Measurements from ENCODE around the gene NPTX1. TPM values are rescaled to one million over a fixed set of nuclear protein-coding genes. Genes with fewer than 3 reads are reported as not detected.

Gene NPTX1
- total and polyA plus RNA-seq, 9 of the 15 experiments (the other 6 are each of a cell fraction or from before 2014, with no cell fraction given), result 0.04 TPM; not detected in 8

DNA sequence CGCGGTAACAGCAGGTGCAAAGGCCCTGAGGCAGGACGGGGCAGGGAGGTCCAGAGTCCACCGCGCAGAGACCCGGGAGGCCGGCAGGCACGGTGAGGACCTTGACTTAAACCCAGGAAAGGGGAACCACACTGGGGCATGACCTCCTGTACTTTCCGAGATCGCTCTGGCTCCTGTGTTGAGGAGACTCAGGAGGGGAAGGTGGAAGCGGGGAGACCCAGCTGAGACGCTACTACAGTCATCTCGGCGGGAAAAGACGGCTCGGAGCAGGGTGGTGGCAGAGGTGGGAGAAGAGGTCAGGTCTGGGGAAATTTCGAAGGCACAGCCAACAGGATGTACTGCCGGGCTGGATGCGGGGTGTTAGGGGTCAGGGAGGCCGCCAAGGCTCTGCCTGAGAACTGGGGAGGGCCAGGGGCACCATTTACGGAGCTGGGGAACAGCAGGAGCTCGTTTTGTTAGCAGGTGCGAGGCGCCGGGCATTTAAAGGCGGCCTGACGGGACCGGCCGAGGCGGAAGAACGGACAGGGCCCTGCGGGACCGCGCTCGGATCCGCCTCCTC, 22.3 kb downstream of the NPTX1 start (continued):
- TF ChIP-seq, protein P1, sequence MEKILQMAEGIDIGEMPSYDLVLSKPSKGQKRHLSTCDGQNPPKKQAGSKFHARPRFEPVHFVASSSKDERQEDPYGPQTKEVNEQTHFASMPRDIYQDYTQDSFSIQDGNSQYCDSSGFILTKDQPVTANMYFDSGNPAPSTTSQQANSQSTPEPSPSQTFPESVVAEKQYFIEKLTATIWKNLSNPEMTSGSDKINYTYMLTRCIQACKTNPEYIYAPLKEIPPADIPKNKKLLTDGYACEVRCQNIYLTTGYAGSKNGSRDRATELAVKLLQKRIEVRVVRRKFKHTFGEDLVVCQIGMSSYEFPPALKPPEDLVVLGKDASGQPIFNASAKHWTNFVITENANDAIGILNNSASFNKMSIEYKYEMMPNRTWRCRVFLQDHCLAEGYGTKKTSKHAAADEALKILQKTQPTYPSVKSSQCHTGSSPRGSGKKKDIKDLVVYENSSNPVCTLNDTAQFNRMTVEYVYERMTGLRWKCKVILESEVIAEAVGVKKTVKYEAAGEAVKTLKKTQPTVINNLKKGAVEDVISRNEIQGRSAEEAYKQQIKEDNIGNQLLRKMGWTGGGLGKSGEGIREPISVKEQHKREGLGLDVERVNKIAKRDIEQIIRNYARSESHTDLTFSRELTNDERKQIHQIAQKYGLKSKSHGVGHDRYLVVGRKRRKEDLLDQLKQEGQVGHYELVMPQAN (IDR thresholded peaks at IDR 0.05; ENCODE audit: borderline replicate concordance), result peak; percentile 40; the same call in 1 of the 2 replicates
- TF ChIP-seq MAFK (IDR thresholded peaks at IDR 0.05; ENCODE audit: low read length) (no peak), ASH1L (IDR thresholded peaks at IDR 0.05; ENCODE audit: borderline replicate concordance, low read depth, partially characterized antibody) (no peak), CBX2 (IDR thresholded peaks at IDR 0.05; ENCODE audit: insufficient read depth, low read length, poor library complexity, severe bottlenecking) (no peak), ZNF232 (CRISPR knock-in tag; IDR thresholded peaks at IDR 0.05) (no peak), ZNF121 (CRISPR knock-in tag; conservative IDR thresholded peaks at IDR 0.05) (no peak), BCOR (IDR thresholded peaks at IDR 0.05) (peak; percentile 92), ZNF589 (CRISPR knock-in tag; IDR thresholded peaks at IDR 0.05; ENCODE audit: low read depth) (no peak), NCOA2 (IDR thresholded peaks at IDR 0.05; ENCODE audit: partially characterized antibody in 2 of 2) (no peak), POLR3A (IDR thresholded peaks at IDR 0.05; ENCODE audit: borderline replicate concordance, extremely low read depth, insufficient read depth, insufficient read length) (no peak), SMARCA5 (IDR thresholded peaks at IDR 0.05) (peak; percentile 82), PPARD (CRISPR knock-in tag; IDR thresholded peaks at IDR 0.05) (no peak), CREBBP (IDR thresholded peaks at IDR 0.05; ENCODE audit: low read depth, low read length) (no peak), SMARCA4 (IDR thresholded peaks at IDR 0.05) (no peak), TRIM28 (IDR thresholded peaks at IDR 0.05) (no peak), ZNF57 (CRISPR knock-in tag; IDR thresholded peaks at IDR 0.05) (no peak)
- TF ChIP-seq, protein P2, sequence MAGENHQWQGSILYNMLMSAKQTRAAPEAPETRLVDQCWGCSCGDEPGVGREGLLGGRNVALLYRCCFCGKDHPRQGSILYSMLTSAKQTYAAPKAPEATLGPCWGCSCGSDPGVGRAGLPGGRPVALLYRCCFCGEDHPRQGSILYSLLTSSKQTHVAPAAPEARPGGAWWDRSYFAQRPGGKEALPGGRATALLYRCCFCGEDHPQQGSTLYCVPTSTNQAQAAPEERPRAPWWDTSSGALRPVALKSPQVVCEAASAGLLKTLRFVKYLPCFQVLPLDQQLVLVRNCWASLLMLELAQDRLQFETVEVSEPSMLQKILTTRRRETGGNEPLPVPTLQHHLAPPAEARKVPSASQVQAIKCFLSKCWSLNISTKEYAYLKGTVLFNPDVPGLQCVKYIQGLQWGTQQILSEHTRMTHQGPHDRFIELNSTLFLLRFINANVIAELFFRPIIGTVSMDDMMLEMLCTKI (IDR thresholded peaks at IDR 0.05; ENCODE audit: partially characterized antibody), result no peak
- TF ChIP-seq, protein P3, sequence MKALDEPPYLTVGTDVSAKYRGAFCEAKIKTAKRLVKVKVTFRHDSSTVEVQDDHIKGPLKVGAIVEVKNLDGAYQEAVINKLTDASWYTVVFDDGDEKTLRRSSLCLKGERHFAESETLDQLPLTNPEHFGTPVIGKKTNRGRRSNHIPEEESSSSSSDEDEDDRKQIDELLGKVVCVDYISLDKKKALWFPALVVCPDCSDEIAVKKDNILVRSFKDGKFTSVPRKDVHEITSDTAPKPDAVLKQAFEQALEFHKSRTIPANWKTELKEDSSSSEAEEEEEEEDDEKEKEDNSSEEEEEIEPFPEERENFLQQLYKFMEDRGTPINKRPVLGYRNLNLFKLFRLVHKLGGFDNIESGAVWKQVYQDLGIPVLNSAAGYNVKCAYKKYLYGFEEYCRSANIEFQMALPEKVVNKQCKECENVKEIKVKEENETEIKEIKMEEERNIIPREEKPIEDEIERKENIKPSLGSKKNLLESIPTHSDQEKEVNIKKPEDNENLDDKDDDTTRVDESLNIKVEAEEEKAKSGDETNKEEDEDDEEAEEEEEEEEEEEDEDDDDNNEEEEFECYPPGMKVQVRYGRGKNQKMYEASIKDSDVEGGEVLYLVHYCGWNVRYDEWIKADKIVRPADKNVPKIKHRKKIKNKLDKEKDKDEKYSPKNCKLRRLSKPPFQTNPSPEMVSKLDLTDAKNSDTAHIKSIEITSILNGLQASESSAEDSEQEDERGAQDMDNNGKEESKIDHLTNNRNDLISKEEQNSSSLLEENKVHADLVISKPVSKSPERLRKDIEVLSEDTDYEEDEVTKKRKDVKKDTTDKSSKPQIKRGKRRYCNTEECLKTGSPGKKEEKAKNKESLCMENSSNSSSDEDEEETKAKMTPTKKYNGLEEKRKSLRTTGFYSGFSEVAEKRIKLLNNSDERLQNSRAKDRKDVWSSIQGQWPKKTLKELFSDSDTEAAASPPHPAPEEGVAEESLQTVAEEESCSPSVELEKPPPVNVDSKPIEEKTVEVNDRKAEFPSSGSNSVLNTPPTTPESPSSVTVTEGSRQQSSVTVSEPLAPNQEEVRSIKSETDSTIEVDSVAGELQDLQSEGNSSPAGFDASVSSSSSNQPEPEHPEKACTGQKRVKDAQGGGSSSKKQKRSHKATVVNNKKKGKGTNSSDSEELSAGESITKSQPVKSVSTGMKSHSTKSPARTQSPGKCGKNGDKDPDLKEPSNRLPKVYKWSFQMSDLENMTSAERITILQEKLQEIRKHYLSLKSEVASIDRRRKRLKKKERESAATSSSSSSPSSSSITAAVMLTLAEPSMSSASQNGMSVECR (CRISPR knock-in tag; IDR thresholded peaks at IDR 0.05), result 0 out of 2 replicates have a peak, but pooled peaks have one; percentile 34
- TF ChIP-seq, protein P4, sequence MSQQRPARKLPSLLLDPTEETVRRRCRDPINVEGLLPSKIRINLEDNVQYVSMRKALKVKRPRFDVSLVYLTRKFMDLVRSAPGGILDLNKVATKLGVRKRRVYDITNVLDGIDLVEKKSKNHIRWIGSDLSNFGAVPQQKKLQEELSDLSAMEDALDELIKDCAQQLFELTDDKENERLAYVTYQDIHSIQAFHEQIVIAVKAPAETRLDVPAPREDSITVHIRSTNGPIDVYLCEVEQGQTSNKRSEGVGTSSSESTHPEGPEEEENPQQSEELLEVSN (IDR thresholded peaks at IDR 0.05; ENCODE audit: borderline replicate concordance in 1 of 2, extremely low read depth in 1 of 2, insufficient read depth in 1 of 2, insufficient read length in 1 of 2, low read depth in 1 of 2, low read length in 1 of 2, poor library complexity in 1 of 2, severe bottlenecking in 1 of 2), result peak in 1 of 2 experiments; percentile 76
